Measurements from ENCODE around the gene FAM110D.
A peak's percentile ranks its signal among the peaks of the same experiment; 100 is the strongest.

Gene FAM110D

DNA sequence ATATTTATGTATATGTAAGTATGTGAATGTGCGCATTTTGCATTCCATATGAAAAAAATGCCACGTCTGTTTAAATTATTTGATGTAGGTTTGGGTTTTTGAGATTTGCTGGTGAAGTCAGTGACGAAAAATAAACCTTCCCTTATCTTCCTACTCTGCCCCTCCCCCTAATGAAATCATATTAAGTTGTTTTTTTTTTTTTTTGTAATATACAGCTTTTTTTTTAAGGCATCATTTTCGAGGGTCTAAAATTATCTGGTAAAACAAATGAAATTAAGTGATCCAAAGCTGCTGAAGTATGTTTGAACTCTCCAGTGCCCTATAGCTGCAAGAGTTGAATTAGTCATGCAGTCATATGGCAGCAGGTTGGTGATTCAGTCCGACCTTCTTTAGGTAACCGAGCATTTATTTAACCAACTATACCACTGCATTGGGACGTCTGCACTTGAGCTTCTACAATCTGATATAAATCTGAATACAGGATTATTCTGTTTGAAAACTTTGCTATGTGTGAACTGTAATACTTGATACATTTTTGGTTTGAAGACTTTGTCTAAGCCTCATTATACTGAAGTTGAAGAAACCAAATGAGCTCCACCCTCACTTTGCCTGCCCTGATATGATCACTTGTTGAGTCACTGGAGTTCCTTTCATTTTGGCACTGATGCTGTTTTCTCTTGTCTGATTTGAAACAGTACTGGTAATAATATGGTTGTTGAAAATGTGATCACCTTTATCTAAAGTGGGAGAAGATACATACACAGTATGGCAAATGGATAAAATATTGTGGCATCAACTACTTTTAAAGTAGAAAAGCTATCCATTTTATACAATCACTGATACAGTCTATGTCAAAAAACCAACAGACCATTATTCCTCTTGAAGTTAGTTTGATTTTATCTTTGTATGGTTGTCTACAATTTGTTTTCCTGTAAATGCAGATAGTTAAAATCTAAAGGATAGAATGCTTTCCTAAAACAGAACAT lies 35.6 kb upstream of the FAM110D start:
- Histone ChIP-seq H3K4me1 (ENCODE audit: insufficient read depth, low read length, severe bottlenecking) (peaks cover 34% of the 10 kb centered on the region), H3K9ac (ENCODE audit: low read length) (no peak overlapping the region), H3K79me2 (ENCODE audit: insufficient read depth, low read length) (no peaks in the 10 kb centered on the region), H3K36me3 (ENCODE audit: insufficient read depth, low read length) (peaks cover 35% of the 10 kb centered on the region), H3K4me3 (ENCODE audit: low read depth, low read length, poor library complexity, severe bottlenecking) (no peak overlapping the region), H3K9me3 (ENCODE audit: low read length) (no peaks in the 10 kb centered on the region), H3K27me3 (ENCODE audit: insufficient read depth, low read length) (no peaks in the 10 kb centered on the region), H3K27ac (ENCODE audit: low read depth, low read length, poor library complexity, severe bottlenecking) (no peak overlapping the region), H2AFZ (ENCODE audit: low read length) (no peak overlapping the region), H4K20me1 (ENCODE audit: insufficient read depth, low read length) (no peaks in the 10 kb centered on the region), H3K9me2 (ENCODE audit: low read depth, low read length) (no peaks in the 10 kb centered on the region), H3F3A (ENCODE audit: insufficient read depth, low read length) (no peaks in the 10 kb centered on the region), H3K4me2 (ENCODE audit: low read length) (no peak overlapping the region)
- TF ChIP-seq EZH2 (IDR thresholded peaks at IDR 0.05; ENCODE audit: borderline replicate concordance, low read length) = no peak
- TF ChIP-seq, protein P1, sequence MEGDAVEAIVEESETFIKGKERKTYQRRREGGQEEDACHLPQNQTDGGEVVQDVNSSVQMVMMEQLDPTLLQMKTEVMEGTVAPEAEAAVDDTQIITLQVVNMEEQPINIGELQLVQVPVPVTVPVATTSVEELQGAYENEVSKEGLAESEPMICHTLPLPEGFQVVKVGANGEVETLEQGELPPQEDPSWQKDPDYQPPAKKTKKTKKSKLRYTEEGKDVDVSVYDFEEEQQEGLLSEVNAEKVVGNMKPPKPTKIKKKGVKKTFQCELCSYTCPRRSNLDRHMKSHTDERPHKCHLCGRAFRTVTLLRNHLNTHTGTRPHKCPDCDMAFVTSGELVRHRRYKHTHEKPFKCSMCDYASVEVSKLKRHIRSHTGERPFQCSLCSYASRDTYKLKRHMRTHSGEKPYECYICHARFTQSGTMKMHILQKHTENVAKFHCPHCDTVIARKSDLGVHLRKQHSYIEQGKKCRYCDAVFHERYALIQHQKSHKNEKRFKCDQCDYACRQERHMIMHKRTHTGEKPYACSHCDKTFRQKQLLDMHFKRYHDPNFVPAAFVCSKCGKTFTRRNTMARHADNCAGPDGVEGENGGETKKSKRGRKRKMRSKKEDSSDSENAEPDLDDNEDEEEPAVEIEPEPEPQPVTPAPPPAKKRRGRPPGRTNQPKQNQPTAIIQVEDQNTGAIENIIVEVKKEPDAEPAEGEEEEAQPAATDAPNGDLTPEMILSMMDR (IDR thresholded peaks at IDR 0.05; ENCODE audit: low read length) = no peak

DNA sequence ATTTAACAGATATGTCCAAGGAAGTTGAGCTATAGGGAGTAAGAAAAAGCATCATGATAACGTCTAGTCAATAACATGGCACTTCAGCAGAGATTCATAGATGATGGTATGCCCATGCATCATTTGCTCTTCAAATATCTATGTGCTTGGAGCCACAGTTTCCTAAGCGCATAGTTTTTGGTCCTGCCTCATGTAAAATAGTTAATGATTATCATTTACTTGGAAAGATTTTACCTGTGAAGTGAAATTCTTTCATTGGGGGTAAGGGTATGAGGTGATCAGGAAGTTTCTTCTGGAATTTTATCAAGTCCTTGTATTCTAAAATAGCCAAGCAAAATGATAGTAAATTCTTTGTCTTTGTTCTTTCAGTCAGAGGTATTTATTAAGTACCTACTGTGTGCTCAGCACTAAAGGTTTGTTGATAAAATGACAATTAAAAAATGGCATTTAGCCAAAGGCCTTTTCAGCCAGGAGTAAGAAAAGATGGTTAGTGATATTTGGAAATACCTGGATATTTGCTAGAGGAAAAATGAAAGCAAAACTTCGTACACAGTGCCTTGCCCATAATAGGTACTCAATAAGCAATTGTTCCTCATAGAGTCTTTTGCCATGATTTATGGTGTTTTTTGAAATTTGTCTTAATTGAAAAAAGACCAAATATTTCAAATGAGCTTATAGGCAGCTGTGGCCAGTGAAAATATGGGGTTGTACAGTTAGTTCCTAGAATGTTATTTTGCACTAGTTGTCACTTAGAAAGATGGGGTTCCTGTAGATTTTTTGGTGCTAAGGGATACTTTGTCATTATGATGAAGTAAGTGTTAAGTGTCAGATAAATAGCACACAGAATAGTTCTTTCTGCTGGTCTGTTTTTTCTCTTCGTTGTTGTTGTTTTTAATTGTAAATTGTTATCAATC lies 34.2 kb upstream of the FAM110D start:
- H3K9me2 ChIP-seq (ENCODE audit: low read depth, low read length) = no peaks in the 10 kb centered on the region
- no peaks in the 10 kb centered on the region for H3K27me3 ChIP-seq (ENCODE audit: insufficient read depth, low read length)
- TF ChIP-seq EZH2 (IDR thresholded peaks at IDR 0.05; ENCODE audit: borderline replicate concordance, low read length) = no peak
- TF ChIP-seq, protein P1 (IDR thresholded peaks at IDR 0.05; ENCODE audit: low read length) = no peak
- no peaks in the 10 kb centered on the region for H3K79me2 ChIP-seq (ENCODE audit: insufficient read depth, low read length)
- no peak overlapping the region for H3K4me2 ChIP-seq (ENCODE audit: low read length)
- H3K9ac ChIP-seq (ENCODE audit: low read length) = no peak overlapping the region
- H3K9me3 ChIP-seq (ENCODE audit: low read length) = no peaks in the 10 kb centered on the region
- peaks cover 25% of the 10 kb centered on the region for H3K36me3 ChIP-seq (ENCODE audit: insufficient read depth, low read length)
- H3K27ac ChIP-seq (ENCODE audit: low read depth, low read length, poor library complexity, severe bottlenecking) = no peak overlapping the region
- H4K20me1 ChIP-seq (ENCODE audit: insufficient read depth, low read length) = no peaks in the 10 kb centered on the region
- H3K4me3 ChIP-seq (ENCODE audit: low read depth, low read length, poor library complexity, severe bottlenecking) = no peak overlapping the region
- H3F3A ChIP-seq (ENCODE audit: insufficient read depth, low read length) = no peaks in the 10 kb centered on the region
- H3K4me1 ChIP-seq (ENCODE audit: insufficient read depth, low read length, severe bottlenecking) = peaks cover 32% of the 10 kb centered on the region
- H2AFZ ChIP-seq (ENCODE audit: low read length) = no peak overlapping the region

DNA sequence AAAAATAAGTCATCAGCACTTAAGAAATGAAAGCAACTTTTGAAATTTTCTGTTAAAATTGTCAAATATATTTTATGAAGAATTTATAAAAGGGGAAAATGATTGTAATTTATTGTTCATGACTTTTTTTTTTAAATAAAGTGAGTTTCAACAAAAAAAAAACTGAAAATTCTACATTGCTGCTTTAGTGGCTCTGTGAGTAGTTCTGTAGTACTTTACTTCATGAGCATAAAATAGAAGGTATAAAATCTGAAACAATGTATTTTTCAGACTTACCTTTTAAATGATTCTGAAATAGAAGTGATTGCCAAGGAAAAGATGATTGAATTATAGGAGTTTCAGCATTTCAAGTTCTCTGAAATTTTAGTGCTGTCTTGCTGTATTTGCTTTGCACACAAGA lies 33.5 kb upstream of the FAM110D start:
- no peak for TF ChIP-seq EZH2 (IDR thresholded peaks at IDR 0.05; ENCODE audit: borderline replicate concordance, low read length)
- TF ChIP-seq, protein P1 (IDR thresholded peaks at IDR 0.05; ENCODE audit: low read length) = no peak
- H3K4me3 ChIP-seq (ENCODE audit: low read depth, low read length, poor library complexity, severe bottlenecking) = no peak overlapping the region
- no peaks in the 10 kb centered on the region for H3K79me2 ChIP-seq (ENCODE audit: insufficient read depth, low read length)
- H3K36me3 ChIP-seq (ENCODE audit: insufficient read depth, low read length) = peaks cover 19% of the 10 kb centered on the region
- H4K20me1 ChIP-seq (ENCODE audit: insufficient read depth, low read length) = no peaks in the 10 kb centered on the region
- no peak overlapping the region for H2AFZ ChIP-seq (ENCODE audit: low read length)
- peaks cover 26% of the 10 kb centered on the region for H3K4me1 ChIP-seq (ENCODE audit: insufficient read depth, low read length, severe bottlenecking)
- no peaks in the 10 kb centered on the region for H3K9me3 ChIP-seq (ENCODE audit: low read length)
- H3F3A ChIP-seq (ENCODE audit: insufficient read depth, low read length) = no peaks in the 10 kb centered on the region
- H3K27me3 ChIP-seq (ENCODE audit: insufficient read depth, low read length) = no peaks in the 10 kb centered on the region
- H3K4me2 ChIP-seq (ENCODE audit: low read length) = no peak overlapping the region
- no peaks in the 10 kb centered on the region for H3K9me2 ChIP-seq (ENCODE audit: low read depth, low read length)
- peak overlapping the region; percentile 20; the same call in 1 of the 2 replicates for H3K9ac ChIP-seq (ENCODE audit: low read length)
- H3K27ac ChIP-seq (ENCODE audit: low read depth, low read length, poor library complexity, severe bottlenecking) = peak overlapping the region; percentile 59
